ENCODE results near the gene CARD8. TPM values are rescaled to one million over a fixed set of nuclear protein-coding genes. Genes with fewer than 3 reads are reported as not detected.
A peak's percentile ranks its signal among the peaks of the same experiment; 100 is the strongest.

Gene CARD8
- total RNA-seq, 3 donors from 2014 or later, result 22.7 to 41.4 (median 28.8) TPM

GRCh38 chr19:48213959-48214358, 41.8 kb downstream of the CARD8 start:
- H3K4me3 ChIP-seq, result no peak overlapping the region
- H3K36me3 ChIP-seq (ENCODE audit: low read depth), result no peaks in the 10 kb centered on the region
- no peak for DNase-seq
- H3K4me1 ChIP-seq (ENCODE audit: low read depth), result no peaks in the 10 kb centered on the region
- ATAC-seq, result no peak
- intact Hi-C loops (cut with DNase I, micrococcal nuclease), result no loop called here
- H3K9me3 ChIP-seq, result no peaks in the 10 kb centered on the region
- TF ChIP-seq, protein P1, sequence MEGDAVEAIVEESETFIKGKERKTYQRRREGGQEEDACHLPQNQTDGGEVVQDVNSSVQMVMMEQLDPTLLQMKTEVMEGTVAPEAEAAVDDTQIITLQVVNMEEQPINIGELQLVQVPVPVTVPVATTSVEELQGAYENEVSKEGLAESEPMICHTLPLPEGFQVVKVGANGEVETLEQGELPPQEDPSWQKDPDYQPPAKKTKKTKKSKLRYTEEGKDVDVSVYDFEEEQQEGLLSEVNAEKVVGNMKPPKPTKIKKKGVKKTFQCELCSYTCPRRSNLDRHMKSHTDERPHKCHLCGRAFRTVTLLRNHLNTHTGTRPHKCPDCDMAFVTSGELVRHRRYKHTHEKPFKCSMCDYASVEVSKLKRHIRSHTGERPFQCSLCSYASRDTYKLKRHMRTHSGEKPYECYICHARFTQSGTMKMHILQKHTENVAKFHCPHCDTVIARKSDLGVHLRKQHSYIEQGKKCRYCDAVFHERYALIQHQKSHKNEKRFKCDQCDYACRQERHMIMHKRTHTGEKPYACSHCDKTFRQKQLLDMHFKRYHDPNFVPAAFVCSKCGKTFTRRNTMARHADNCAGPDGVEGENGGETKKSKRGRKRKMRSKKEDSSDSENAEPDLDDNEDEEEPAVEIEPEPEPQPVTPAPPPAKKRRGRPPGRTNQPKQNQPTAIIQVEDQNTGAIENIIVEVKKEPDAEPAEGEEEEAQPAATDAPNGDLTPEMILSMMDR (IDR thresholded peaks at IDR 0.05), result no peak

DNA sequence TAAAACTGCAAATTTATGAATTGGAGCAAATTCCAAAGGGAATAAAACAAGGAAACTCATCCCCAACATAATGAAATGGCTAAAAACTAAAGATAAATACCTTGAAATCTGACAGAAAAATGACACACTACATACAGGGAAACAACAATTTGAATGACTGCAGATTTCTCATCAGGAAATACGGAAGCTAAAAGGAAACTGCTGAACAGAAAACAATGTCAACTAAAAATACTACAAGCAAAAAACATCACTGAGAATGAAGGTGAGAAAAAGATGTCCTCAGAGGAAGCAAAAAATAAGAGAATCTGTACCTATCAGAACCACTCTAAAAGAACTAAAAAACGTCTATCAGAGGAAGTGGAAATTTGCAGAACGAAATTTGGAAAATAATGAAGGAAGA, 45.7 kb downstream of the CARD8 start:
- Histone ChIP-seq H3K36me3 (ENCODE audit: low read depth) (no peaks in the 10 kb centered on the region), H3K9me3 (no peaks in the 10 kb centered on the region), H3K4me1 (ENCODE audit: low read depth) (no peaks in the 10 kb centered on the region), H3K4me3 (no peak overlapping the region)
- intact Hi-C loops (cut with DNase I, micrococcal nuclease), result no loop called here
- no peak for DNase-seq
- ATAC-seq, result no peak
- TF ChIP-seq, protein P1 (IDR thresholded peaks at IDR 0.05), result no peak

DNA sequence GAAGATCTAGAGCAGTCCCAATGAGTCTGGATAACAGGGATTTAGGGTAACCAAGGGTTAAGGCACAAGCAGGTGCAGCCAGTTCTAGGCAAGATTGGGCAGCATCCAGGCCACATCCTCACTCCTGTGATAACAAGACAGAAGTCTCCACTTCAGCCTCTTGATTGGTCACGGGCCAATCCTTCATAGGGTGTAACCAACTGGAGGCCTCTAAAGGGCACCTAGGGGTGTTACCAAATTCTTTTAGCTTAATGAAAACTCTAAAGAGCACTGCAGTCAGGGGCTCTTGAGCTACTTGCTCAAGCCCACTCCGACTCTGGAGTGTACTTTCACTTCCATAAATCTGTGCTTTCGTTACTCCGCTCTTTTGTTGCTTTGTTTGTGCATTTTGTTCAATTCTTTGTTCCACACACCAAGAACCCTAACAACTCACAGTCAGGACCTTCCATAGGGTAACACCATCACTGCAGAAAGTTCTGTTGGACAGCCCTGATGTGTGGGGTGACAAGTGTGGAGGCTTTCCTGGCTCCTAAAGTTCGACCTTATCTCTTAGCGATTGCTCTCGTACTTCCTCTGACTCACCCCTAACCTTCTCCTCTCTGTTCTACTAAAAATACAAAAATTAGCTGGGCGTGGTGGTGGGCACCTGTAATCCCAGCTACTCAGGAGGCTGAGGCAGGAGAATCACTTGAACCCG, 49.2 kb downstream of the CARD8 start:
- Histone ChIP-seq H3K4me3 (no peak overlapping the region), H3K36me3 (ENCODE audit: low read depth) (no peaks in the 10 kb centered on the region), H3K9me3 (no peaks in the 10 kb centered on the region), H3K4me1 (ENCODE audit: low read depth) (peaks cover 5% of the 10 kb centered on the region)
- intact Hi-C loops (cut with DNase I, micrococcal nuclease), result no loop called here
- TF ChIP-seq, protein P1 (IDR thresholded peaks at IDR 0.05), result no peak
- no peak for ATAC-seq
- DNase-seq, result no peak

DNA sequence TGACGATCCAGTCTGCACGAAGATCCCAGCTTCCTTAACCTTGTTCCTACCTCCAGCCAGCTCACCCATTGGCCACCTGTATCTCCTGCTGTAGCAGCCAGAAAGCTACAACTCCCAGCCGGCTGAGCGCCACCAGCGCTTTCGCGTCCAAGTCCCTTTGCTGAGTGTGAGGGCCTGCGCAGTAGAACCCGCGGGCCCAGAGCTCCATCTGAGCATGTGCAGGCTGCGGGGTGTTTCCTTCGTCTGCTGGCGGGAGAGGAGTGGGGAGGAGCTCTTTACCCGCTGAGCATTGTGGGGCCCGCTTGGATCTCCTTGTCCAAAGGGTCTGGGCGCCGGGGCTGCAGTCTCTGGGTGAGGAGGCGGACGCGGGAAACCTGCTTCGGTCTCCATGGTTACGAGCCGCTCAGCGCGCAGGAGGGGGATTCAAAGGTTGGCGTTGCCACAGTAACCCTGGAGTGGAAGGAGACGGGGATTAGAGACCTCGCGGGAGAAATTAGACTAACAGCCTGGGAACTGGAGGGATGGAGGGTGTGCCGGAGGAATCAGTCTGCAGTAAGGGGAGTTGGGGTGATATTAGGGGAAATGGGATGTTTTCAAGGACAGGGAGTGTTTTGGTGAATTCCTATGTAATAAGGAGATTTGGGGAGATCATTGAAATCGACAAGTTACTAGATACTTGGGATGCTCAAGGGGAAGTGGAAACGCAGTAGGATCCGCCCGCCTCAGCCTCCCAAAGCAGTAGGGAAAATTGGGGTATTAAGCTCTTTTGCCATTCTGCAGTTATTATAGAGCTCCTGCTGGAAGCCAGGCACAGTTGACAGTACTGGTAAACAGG, 51.7 kb downstream of the CARD8 start:
- TF ChIP-seq, protein P1 (IDR thresholded peaks at IDR 0.05), result no peak
- intact Hi-C loops (cut with DNase I, micrococcal nuclease), result no loop called here
- peaks cover 5% of the 10 kb centered on the region for H3K4me1 ChIP-seq (ENCODE audit: low read depth)
- peak overlapping the region; percentile 17 for H3K4me3 ChIP-seq
- ATAC-seq, result peak; percentile 100
- no peaks in the 10 kb centered on the region for H3K9me3 ChIP-seq
- peak; percentile 93 to 95 (median 94) for DNase-seq
- H3K36me3 ChIP-seq (ENCODE audit: low read depth), result no peaks in the 10 kb centered on the region

GRCh38 chr19:48203222-48203793, 52.4 kb downstream of the CARD8 start:
- no peaks in the 10 kb centered on the region for H3K9me3 ChIP-seq
- DNase-seq (no peak), ATAC-seq (no peak)
- intact Hi-C loops (cut with DNase I, micrococcal nuclease), result no loop called here
- H3K4me3 ChIP-seq, result peak overlapping the region; percentile 17
- TF ChIP-seq, protein P1 (IDR thresholded peaks at IDR 0.05), result no peak
- no peaks in the 10 kb centered on the region for H3K36me3 ChIP-seq (ENCODE audit: low read depth)
- peaks cover 5% of the 10 kb centered on the region for H3K4me1 ChIP-seq (ENCODE audit: low read depth)

Data from mucosa of descending colon (tissue), 3 donors.